NCI-H1694 (cell line): Measurements from ENCODE around the gene ABI3.

Experiments used
- DNase-seq: peaks from one replicate; lab custom pipeline; 2025; lab: John Stamatoyannopoulos, UW

Gene ABI3

DNA sequence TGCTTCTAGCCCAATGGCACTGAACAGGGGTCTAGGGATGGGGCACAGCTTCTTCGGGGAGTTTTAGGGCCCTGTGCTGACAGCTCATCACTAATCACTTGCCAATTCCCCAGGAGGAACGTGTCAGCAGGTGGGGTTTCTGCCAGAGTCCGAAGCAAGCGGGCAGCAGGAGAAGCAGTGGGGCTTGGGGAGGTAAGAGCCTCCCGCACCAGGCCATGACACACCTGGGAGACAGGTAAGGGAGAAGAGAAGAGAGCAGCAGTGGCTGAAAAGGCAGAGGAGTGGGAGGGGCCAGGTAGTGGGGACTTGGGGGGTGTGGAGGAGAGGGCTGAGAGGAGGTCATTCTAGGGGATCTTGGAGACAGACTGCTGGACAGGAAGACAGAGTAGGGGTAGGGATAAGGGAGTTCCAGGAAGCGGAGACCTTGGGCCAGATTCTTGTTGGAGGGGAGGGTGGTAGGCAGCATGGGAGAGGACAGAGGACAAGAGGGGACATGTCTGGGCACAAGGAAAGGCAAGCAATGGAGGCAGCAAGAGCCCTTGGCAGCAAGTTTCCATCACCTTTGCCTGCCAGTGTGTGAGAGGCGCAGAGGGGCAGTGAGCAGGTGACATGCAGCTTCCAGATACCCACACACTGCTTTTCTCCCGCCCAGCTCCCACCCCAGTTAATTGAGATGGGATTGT, 15.2 kb downstream of the ABI3 start:
- DNase-seq: no peak

DNA sequence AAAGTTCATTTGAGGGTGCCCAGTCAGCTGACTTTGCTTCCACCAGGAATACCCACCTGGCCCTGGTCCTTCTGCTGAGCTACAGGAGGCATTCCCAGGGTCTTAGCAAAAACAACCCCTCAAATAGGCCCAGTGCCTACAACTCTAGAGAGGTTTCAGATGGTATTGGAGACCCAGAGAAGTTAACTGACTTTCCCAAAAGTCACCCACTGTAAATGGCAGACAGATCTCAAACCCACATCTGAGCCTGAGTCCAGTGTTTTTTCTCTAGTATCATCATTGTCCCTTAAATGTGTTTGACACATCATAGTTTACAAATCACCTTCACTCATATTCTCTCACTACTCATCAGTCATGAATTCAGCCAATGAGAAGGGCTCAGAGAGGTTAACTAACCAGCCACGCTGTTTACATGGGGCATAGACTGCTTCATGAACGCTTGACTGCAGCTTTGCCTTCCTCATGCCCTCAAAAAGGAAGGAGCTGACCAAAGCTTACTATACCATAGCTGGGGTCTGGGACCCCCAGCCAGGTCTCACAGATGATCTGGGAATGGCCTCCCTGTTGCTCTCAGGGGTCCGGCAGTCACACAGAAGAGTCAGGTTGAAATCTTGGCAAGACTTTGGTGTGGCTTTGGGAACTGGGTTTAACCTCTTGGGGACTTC, 16.4 kb downstream of the ABI3 start:
- DNase-seq: no peak

- peak; percentile 67 for DNase-seq
Measured at GRCh38 chr17:49227436-49228261, 17.1 kb downstream of the ABI3 start.

- no peak for DNase-seq
Measured at GRCh38 chr17:49229076-49229804, 18.7 kb downstream of the ABI3 start.

GRCh38 chr17:49229805-49230600, 19.5 kb downstream of the ABI3 start:
- no peak for DNase-seq

DNA sequence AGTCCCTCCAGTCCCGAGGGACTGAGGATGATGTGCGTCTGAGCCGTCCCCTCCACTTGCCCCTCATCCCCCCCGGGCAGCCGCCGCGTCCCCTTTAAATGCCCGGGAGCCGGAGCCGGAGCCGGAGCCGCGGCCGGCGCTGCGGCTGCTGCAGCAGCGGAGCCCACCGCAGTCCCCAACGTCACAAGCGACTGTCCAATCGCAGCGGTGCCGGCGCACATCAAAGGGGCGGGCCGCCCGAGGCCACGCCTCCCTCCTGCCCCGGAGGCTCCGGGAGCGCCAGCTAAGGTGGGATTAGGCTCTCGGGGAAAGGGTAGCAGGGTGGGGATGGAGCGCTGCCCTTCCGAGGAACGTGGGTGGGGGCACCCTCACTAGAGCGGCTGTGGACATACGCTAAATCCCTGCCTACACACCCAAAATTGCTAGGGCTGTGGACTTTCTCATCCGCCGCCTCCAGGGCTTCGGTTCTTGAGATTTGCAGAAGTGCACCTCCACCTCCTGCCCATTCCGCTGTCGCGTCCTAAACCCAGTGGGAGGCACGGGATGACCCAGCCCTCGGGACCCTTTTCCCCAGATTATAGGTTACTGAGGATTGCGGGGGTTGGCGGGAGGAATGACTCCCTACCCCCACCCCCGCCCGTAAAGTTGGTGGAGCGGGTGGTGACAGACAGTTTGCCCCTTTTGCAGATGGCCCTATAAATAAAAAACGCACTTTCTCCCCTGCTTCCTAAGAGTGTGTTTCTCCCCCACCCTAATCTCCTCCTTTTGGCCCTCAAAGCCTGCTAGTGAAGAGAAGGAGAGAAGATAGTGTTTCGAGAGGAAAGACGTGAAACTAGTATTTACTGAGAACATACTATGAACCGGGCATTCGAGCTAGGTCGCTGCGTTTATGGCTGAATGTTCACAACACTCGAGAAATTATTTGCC, 20.4 kb downstream of the ABI3 start, which contains the start of gene PHOSPHO1:
PHOSPHO1 (minus strand) TSS at position 152 of the 927 bp plus-strand sequence. CDS start 4,096 bp downstream, outside the sequence.
- peak; percentile 45 for DNase-seq

GRCh38 chr17:49231563-49231894, 21.0 kb downstream of the ABI3 start:
- no peak for DNase-seq

DNA sequence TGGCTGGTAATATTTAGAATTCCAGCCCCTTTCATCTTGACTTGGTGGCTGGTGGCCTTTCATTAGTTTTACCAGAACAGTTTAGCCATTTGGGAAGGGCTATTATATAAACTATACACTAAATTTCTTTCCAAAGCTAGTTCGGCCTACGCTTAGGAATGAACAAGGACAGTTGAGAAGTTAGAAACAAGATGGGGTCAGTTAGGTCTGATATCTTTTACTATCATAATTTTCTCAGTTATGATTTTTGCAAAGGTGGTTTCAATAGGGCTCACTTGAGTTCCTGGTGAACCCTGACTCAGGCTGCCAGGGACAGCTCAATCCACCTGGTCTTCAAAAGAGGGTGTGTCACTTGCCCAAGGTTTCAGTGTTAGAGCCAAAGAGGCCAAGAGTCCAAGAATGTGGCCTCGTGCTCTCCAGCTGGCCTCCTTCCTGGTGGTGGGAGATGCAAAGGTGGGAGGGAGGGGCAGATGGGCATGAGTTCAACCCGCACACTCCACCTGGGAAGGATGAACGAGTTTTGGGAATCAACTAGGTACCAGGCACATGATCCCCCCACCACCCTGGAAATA, 24.1 kb downstream of the ABI3 start:
- DNase-seq: no peak

DNA sequence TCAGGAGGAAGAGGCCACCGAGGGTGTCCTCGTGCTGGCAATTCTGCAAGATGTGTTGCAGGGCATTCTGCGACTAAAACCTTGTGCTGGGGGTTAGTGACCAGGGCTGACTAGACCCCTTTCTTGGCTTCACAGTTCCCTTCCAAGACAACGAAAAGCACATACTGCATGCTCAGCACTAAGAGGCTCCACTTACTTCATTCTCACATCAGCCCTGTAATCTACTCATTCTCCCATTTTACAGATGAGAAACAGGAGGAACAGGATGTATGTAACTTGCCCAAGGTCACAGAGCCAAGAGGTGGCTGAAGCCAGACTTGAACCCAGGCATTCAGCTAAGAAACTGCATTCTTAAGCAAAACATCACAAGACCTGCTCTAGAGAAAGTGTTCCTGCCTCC, 25.4 kb downstream of the ABI3 start:
- no peak for DNase-seq

DNA sequence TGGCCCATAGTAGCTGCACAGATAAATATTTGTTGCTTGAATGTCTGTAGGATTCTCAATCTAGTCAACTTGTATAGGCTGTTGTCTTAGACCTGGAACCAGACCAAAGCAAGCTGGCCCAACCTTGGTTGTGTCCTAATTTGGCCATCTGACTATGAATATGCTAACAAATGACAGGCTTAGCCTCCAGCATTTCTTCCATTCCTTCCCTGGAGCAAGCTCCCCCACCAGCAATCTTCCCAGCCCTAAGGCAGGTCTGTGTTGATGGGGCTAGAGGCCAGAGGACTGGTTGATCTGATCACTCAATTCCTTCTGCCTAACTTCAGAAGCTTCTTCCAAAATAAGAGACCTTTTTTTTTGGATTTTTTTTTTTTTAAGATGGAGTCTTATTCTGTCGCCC, 29.5 kb downstream of the ABI3 start:
- DNase-seq: no peak

- no peak for DNase-seq
Measured at GRCh38 chr17:49240619-49241018, 30.1 kb downstream of the ABI3 start.

DNA sequence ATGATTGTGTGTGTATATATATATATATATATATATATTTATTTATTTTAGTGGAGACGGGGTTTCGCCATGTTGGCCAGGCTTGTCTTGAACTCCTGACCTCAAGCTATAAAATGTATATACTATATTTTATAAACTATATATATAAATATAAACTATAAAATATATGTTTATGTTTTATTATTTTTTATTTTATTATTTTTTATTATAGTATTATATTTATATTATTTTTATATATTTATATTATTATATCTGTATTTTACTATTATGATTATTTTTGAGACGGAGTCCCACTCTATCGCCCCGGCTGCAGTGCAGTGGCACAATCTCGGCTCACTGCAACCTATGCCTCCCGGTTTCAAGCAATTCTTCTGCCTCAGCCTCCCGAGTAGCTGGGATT, 30.5 kb downstream of the ABI3 start:
- DNase-seq: no peak

- no peak for DNase-seq
Measured at GRCh38 chr17:49241692-49242397, 31.3 kb downstream of the ABI3 start.

- no peak for DNase-seq
Measured at GRCh38 chr17:49242813-49243212, 32.3 kb downstream of the ABI3 start.

- DNase-seq: no peak
Measured at GRCh38 chr17:49244839-49245238, 34.3 kb downstream of the ABI3 start.

DNA sequence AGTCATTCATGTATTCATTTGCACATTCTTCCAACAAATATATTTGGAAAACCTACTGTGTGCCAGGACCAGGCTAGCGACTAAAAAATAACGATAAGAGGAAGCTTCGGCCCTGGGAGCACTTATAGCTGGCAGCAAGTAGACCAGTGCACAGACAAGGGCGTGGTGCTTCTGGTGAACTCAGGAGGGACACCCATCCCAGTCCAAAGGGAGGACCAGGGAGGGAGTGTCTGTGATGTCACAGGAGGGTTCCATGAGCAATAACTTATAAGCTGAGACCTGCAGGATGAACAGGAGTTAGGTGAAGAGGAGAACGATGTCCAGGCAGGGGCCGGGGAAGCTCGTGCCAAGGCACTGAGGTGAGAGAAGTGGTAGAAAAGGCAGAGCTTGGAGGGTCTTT, 37.4 kb downstream of the ABI3 start:
- DNase-seq: no peak

DNA sequence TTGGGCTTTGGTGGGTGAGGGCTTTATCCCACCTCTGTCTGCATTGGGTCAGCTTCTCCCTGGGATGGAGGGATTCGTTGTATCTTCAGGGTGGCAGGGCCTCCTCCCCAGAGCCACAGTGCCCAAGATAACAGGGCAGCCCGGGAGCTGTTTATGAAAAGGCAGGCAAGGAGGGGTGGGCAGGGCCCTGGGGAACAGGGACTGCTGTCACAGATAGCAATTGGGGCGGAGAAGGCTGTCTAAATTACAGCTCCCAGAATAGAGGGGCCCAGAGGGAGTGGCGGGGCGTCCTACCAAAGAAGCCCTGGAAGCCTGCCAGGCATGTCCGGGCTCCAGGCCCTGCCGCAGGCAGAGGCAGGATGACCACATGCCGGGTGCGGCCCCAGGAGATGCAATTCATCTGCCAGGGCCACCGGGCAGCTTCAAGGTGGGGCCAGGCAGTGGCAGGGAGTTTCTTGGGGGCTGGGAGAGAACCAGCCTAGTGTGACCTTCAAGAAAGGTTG, 38.8 kb downstream of the ABI3 start:
- DNase-seq: no peak

- DNase-seq: no peak
Measured at GRCh38 chr17:49249890-49250522, 39.5 kb downstream of the ABI3 start.
